HG02798 (cell line): ENCODE data around the gene APPL2.

Experiments
- ATAC-seq: cut with Tn5 transposase; IDR thresholded peaks from one replicate; pipeline ENCODE4 v1.9.1; 2021; ENCODE audit warnings: mild to moderate bottlenecking; ENCODE audit not compliant: unreplicated experiment, poor library complexity

APPL2 gene, protein sequence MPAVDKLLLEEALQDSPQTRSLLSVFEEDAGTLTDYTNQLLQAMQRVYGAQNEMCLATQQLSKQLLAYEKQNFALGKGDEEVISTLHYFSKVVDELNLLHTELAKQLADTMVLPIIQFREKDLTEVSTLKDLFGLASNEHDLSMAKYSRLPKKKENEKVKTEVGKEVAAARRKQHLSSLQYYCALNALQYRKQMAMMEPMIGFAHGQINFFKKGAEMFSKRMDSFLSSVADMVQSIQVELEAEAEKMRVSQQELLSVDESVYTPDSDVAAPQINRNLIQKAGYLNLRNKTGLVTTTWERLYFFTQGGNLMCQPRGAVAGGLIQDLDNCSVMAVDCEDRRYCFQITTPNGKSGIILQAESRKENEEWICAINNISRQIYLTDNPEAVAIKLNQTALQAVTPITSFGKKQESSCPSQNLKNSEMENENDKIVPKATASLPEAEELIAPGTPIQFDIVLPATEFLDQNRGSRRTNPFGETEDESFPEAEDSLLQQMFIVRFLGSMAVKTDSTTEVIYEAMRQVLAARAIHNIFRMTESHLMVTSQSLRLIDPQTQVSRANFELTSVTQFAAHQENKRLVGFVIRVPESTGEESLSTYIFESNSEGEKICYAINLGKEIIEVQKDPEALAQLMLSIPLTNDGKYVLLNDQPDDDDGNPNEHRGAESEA

DNA sequence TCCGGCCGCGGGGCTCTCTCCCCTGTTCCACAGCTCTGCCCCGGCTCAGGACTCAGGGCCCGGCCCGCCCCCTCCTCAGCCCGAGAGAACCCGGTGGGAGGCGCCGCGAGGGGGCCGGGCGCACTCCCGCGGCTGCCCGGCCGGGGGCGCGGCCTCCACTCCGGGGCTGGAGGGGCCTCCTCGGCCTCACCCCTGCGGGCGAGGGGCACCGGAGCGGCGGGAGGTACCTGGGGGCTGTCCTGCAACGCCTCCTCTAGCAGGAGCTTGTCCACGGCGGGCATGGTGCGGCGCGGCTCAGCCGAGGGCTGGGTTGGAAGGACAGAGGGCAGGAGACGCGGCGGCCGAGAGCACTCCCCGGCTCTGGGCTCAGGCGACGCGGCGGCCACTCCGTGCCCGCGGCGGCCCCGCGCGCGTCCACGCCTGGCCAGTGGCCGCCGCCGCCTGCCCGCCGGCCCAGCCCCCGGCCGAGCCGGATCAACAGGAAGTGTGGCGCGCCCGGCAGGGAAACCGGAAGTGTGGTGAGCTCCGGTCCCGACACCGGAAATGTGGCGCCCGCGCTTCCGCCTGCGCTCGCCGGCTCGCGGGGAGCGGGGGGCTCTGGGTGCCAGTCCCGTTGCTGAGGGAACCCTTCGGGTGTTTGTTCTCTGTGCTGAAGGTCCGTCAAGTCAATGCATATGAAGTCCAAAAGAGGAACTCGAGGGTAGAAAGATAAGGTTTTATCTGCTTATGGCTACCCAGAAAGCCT, at the start of gene APPL2:
TSS of gene APPL2 (minus strand) at position 443 of the 745 bp plus-strand sequence. CDS start at position 281, 162 bp downstream.
- ATAC-seq: peak; percentile 88

GRCh38 chr12:105285378-105285777, 49.4 kb upstream of the APPL2 start:
- no peak for ATAC-seq

DNA sequence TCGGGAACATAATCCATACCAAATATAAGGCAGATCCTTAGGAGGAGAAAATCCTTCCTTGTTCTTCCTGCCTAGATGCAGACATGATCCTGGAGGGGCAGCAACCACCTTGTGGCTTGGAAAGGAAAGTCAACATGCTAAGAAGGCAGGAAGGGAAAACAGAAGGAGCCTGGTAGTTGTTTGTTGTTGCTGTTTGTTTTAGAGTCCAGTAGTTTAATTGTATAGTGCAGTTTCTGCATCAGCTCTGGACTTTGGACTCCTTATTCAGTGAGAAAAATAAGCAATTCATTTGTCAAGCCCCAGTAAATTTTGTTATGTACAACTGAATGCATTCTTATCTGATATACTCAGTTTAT, 45.7 kb upstream of the APPL2 start:
- no peak for ATAC-seq

- no peak for ATAC-seq
Observed at GRCh38 chr12:105280966-105281693, 45.2 kb upstream of the APPL2 start.

GRCh38 chr12:105279460-105280056, 43.6 kb upstream of the APPL2 start:
- no peak for ATAC-seq

DNA sequence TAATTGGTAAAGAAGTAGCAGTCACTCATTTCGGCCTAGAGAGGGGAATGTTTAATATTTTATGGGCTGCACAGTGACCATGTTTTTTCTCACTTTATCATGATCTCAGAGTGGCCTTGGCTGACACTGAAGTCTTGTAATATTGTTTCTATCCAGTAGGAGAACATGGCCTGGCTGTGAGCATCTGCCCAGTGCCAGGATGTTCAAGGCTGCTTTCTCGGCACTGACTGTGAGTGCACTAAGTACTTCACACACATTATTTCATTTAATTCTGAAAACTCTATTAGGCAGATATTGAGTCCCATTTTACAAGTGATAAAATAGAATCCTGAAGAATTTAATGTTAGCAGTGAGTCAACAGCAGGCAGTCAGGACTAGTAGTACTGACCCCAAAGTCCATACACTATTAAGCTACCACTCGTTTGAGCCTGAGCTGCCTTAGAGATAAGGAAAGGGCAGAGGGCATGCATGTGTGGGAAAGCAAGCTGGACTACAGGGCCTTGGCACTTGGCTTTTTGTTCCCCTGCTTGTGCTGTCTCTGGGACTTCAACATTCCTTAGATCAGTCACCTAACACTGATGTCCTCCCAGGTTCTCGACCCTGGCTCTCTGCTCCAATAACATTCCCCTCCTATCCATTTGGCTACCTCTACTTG, 42.2 kb upstream of the APPL2 start:
- no peak for ATAC-seq

GRCh38 chr12:105275997-105276733, 40.2 kb upstream of the APPL2 start:
- no peak for ATAC-seq

GRCh38 chr12:105274571-105274970, 38.6 kb upstream of the APPL2 start:
- no peak for ATAC-seq

DNA sequence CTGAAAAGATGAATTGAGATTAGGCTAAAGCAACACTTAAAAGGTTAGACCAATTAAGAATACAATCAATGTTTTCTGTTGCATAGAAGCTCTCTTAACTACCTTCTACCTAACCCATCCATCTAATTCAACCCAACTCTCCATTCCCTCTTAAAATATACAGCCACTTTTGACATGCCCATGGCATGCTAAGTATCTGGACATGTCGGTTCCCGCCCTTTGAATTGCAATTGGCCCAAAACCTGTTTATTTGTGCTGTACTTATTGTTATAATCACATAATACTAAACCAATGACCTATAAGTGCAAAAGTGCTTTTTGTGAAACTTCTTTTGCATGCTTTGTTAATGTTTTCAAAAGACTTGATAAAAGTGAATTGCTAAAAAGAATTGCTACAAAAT, 37.6 kb upstream of the APPL2 start:
- no peak for ATAC-seq

GRCh38 chr12:105272814-105273416, 36.9 kb upstream of the APPL2 start:
- no peak for ATAC-seq

DNA sequence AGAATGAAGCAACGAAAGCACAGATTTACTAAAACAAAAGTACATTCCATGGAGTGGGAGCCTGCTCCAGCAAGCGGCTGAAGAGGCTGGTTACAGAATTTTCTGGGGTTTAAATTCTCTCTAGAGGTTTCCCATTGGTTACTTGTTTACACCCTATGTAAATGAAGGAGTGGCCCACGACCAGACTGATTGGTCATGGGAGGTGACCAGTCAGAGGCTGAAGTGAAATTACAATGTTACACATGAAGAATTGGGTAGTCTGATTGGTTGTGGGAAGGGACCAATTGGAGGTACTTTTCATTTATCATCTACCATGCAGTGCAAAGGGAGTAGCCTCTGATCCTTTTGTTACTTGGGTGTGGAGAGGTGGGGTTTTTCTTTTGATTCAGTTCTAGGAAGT, 36.2 kb upstream of the APPL2 start:
- no peak for ATAC-seq

GRCh38 chr12:105271364-105271763, 35.4 kb upstream of the APPL2 start:
- ATAC-seq: no peak

DNA sequence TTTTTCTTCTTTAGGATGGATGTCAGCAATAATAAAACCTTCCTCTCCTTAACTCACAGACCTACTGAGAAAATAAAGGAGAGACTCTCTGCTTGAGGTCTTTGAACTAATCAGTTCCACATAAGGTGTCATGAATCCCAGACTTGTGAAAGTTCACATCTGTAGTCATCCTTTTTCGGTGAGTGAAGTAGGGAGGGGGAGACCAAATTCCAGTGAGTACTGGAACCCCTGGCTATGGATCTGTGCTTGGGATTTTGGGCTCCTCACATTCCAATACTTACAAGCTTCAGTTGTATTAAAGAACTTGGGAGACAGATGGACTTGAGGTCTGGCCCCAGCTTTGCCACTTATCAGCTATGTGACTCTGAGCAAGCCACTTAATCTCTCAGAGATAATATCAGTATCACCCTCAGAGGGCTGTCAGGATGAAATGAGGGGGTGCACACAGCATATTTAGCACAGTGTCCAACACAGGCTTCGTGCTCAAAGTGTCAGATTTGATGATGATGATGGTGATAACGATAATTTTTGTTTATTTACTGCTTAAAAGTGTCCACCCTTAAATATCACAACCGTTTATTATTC, 34.8 kb upstream of the APPL2 start:
- ATAC-seq: no peak

GRCh38 chr12:105267711-105268110, 31.7 kb upstream of the APPL2 start:
- no peak for ATAC-seq

GRCh38 chr12:105264771-105265170, 28.8 kb upstream of the APPL2 start:
- no peak for ATAC-seq

GRCh38 chr12:105262461-105263184, 26.6 kb upstream of the APPL2 start:
- no peak for ATAC-seq

GRCh38 chr12:105261010-105261409, 25.0 kb upstream of the APPL2 start:
- no peak for ATAC-seq

DNA sequence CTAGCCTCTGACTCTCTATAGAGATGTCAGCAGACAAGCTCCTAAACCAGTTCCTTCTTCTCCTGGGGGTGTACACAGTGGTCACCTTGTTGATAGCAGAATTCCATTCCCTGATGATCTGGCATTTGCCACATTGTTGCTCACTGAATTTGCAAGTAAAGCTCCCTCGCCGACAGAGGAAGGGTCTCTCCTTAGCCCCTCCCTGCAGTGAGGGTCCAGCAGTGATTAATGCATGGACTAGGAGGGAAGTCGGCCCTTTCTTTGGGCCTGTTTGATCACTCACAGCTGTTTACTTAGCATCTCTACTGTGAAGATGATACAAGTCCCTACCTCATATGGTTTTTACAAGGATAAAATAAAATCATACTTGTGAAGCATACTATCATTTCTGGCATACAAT, 23.3 kb upstream of the APPL2 start:
- no peak for ATAC-seq
